Caki2 (cell line): Measurements from ENCODE around the gene VPS51. TPM values are rescaled to one million over a fixed set of nuclear protein-coding genes. Genes with fewer than 3 reads are reported as not detected.
A peak's percentile ranks its signal among the peaks of the same experiment; 100 is the strongest.
"Not testable (repeated sequence)": the region's sequence is repeated elsewhere in the genome, so short reads cannot be mapped to it uniquely, and the experiment has no call there.

ENCODE experiments used
- DNase-seq: peaks from one replicate; pipeline ENCODE4 v3.0.0-alpha.2; 2015; ENCODE audit warnings: low read depth
- in situ Hi-C: cut with HindIII; loops from 2 replicates; pipeline ENCODE4 v1.10.0; 2016; ENCODE audit warnings: low sequenced_read_pairs, low pct_unique_long_range_greater_than_20kb, mixed read lengths
- total RNA-seq: library from RNA; depleted of rRNA; stranded (reverse); fragments of >200 nt; shearing (Covaris generic); gene quantifications from 2 replicates; pipeline ENCODE4 v1.2.3, GENCODE V29; 2014; ENCODE audit warnings: low replicate concordance; rRNA removed

The VPS51 gene
- total RNA-seq, 1 experiment from 2014 or later: 115 TPM

- in situ Hi-C loops, DNase-seq: not testable (repeated sequence)
These were observed 54.1 kb downstream of the VPS51 start for GRCh38 chr11:65150131-65150508.

- peak; percentile 94 for DNase-seq
- in situ Hi-C loops: no loop called here
These were observed 54.7 kb downstream of the VPS51 start for GRCh38 chr11:65150509-65151299.

- in situ Hi-C loops: no loop called here
- DNase-seq: no peak
These were observed 55.4 kb downstream of the VPS51 start for GRCh38 chr11:65151331-65151899.

GRCh38 chr11:65152122-65152521 lies 56.1 kb downstream of the VPS51 start:
- no peak for DNase-seq
- in situ Hi-C loops: no loop called here

- in situ Hi-C loops: no loop called here
- no peak for DNase-seq
These were observed 60.2 kb downstream of the VPS51 start for GRCh38 chr11:65156256-65156655.

GRCh38 chr11:65156926-65157325 lies 60.9 kb downstream of the VPS51 start:
- DNase-seq: no peak
- in situ Hi-C loops: no loop called here

GRCh38 chr11:65157336-65157735 lies 61.3 kb downstream of the VPS51 start:
- in situ Hi-C loops: no loop called here
- DNase-seq: no peak

GRCh38 chr11:65159012-65159411 lies 63.0 kb downstream of the VPS51 start:
- in situ Hi-C loops: no loop called here
- no peak for DNase-seq

GRCh38 chr11:65160643-65161042 lies 64.6 kb downstream of the VPS51 start:
- in situ Hi-C loops: no loop called here
- no peak for DNase-seq

Other genes with a start within 250 kb of the VPS51 start
- gene EHD1, start 217.6 kb upstream of the VPS51 start, total RNA-seq: 53.4 and 68.3 TPM in 2 replicates
- gene ATG2A, start 179.0 kb upstream of the VPS51 start, total RNA-seq: 4.8 and 11.1 TPM in 2 replicates
- 13.2 and 16.0 TPM in 2 replicates for gene PPP2R5B, start 171.5 kb upstream of the VPS51 start, total RNA-seq
- gene GPHA2, start 160.3 kb upstream of the VPS51 start, total RNA-seq: not detected in 2 replicates
- 0.38 TPM in 1 of 2 replicates, not detected in the other for gene MAJIN, start 124.1 kb upstream of the VPS51 start, total RNA-seq
- 2.3 TPM in 1 of 2 replicates, not detected in the other for gene BATF2, start 99.2 kb upstream of the VPS51 start, total RNA-seq
- gene ARL2, start 82.1 kb upstream of the VPS51 start, total RNA-seq: 118 and 140 TPM in 2 replicates
- 14.2 and 16.8 TPM in 2 replicates for gene SNX15, start 68.8 kb upstream of the VPS51 start, total RNA-seq
- gene SAC3D1, start 55.0 kb upstream of the VPS51 start, total RNA-seq: 63.6 and 72.7 TPM in 2 replicates
- 0.88 TPM in 1 of 2 replicates, not detected in the other for gene NAALADL1, start 37.7 kb upstream of the VPS51 start, total RNA-seq
- 41.7 and 63.4 TPM in 2 replicates for gene CDCA5, start 12.2 kb upstream of the VPS51 start, total RNA-seq
- 39.6 and 78.3 TPM in 2 replicates for gene ZFPL1, start 12.0 kb upstream of the VPS51 start, total RNA-seq
- gene TM7SF2, start 15.7 kb downstream of the VPS51 start, total RNA-seq: 8.1 and 19.1 TPM in 2 replicates
- 11.4 and 16.5 TPM in 2 replicates for gene ZNHIT2, start 21.5 kb downstream of the VPS51 start, total RNA-seq
- 139 and 153 TPM in 2 replicates for gene FAU, start 25.9 kb downstream of the VPS51 start, total RNA-seq
- gene MRPL49, start 26.1 kb downstream of the VPS51 start, total RNA-seq: 66.7 and 84.9 TPM in 2 replicates
- 4.3 and 5.4 TPM in 2 replicates for gene SYVN1, start 38.3 kb downstream of the VPS51 start, total RNA-seq
- gene SPDYC, start 74.0 kb downstream of the VPS51 start, total RNA-seq: not detected in 2 replicates
- 67.8 and 128 TPM in 2 replicates for gene CAPN1, start 85.7 kb downstream of the VPS51 start, total RNA-seq
- 8.7 and 15.5 TPM in 2 replicates for gene POLA2, start 165.7 kb downstream of the VPS51 start, total RNA-seq
- gene CDC42EP2, start 218.7 kb downstream of the VPS51 start, total RNA-seq: 4.6 TPM in 1 of 2 replicates, not detected in the other
- gene DPF2, start 237.6 kb downstream of the VPS51 start, total RNA-seq: 29.8 and 61.4 TPM in 2 replicates